GM19395 (cell line): Measurements from ENCODE around the gene MYO1A.
"Not testable (repeated sequence)": the region's sequence is repeated elsewhere in the genome, so short reads cannot be mapped to it uniquely, and the experiment has no call there.

Experiments
- ATAC-seq: cut with Tn5 transposase; IDR thresholded peaks from one replicate; pipeline ENCODE4 v1.9.1; 2021; ENCODE audit warnings: mild to moderate bottlenecking, moderate library complexity; ENCODE audit not compliant: unreplicated experiment

The MYO1A gene

DNA sequence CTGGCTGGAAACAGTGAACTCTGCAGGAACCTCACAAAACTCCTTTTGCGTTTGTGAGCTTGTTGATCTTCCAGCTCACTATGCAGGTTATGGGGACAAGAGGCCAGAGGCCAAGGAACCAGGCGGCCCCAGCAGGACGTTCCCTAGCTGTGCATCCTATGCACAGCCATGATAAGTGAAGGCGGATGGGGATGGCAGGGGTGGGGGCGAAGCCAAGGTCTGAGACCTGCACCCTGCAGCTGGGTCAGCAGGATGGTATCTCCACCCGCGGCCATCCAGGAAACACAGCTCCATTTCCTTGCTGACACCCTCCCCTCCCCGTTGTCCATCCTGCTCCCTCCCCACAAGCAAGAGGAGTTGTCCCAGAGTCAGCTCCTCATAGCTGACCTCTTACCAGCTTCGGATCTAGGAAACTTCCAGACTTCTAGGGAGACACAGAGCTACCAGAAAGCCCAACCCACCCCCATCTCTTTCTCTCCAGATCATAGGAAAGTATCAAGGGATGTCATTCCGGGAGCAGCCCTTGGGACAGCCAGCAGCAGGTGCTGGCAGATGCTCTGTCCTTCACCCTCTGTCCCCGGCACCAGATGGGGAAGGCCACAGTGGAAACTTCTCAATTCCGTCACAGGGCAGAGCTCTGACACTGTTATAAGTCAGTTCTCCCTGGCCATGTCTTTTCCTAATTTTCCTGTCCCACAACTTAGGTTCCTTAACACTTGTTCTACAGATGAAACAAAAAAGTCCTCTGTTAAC, 53.0 kb downstream of the MYO1A start:
- no peak for ATAC-seq

DNA sequence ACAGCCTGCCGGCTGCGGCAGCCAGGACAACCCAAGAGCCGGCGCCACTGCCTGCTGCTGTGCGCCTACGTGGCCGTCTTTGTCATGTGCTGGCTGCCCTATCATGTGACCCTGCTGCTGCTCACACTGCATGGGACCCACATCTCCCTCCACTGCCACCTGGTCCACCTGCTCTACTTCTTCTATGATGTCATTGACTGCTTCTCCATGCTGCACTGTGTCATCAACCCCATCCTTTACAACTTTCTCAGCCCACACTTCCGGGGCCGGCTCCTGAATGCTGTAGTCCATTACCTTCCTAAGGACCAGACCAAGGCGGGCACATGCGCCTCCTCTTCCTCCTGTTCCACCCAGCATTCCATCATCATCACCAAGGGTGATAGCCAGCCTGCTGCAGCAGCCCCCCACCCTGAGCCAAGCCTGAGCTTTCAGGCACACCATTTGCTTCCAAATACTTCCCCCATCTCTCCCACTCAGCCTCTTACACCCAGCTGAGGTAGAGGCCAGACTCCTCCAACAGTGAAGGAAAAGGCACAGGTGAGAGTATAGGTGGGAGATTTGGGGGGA, 53.9 kb downstream of the MYO1A start:
- ATAC-seq = no peak

DNA sequence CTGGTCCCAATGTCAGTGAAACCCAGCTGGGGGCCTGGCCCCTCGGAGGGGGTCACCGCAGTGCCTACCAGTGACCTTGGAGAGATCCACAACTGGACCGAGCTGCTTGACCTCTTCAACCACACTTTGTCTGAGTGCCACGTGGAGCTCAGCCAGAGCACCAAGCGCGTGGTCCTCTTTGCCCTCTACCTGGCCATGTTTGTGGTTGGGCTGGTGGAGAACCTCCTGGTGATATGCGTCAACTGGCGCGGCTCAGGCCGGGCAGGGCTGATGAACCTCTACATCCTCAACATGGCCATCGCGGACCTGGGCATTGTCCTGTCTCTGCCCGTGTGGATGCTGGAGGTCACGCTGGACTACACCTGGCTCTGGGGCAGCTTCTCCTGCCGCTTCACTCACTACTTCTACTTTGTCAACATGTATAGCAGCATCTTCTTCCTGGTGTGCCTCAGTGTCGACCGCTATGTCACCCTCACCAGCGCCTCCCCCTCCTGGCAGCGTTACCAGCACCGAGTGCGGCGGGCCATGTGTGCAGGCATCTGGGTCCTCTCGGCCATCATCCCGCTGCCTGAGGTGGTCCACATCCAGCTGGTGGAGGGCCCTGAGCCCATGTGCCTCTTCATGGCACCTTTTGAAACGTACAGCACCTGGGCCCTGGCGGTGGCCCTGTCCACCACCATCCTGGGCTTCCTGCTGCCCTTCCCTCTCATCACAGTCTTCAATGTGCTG, 54.6 kb downstream of the MYO1A start:
- ATAC-seq = no peak

DNA sequence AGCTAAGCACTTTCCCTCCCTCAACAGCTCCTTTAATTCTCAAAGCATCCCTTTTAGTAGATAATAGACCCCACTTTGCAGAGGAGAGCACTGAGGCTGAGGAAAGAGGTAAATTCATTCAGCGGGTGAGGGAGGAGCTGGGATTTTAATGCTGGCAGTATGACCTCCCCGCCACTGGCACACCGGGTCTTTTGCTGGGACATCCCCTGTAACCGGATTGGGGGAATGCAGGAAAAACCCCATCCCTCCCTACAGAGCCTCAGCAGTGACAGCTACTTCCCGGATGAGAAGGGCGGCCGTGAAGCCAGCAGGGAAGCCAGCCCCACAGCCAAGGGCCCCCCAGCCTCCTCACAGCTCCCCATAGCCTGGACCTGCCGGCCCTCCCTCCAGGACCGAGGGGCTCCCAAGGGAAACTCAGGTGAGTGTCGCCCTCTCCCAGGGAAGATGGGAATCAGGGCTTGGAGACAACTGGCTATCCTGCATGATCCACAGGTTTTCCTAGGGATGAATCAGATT, 55.6 kb downstream of the MYO1A start:
- ATAC-seq = no peak

DNA sequence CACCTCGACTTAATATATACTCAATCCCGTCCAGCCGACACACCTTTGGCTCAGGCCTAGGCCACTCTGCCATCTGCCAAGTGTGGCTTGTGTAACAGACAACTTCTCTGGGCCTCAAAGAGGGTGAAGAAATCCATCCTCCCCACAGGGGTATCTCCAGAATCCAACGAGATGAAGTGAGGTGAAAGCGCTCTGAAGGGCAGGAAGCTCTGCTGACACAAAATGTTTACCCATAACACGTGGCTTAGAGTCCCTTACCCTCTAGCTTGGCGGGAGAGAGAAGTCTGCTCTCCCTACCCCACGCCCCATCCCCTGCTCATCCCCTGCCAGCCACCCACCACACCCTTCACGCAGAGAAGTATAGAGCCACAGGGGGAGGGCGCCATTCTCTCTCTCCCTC, 56.6 kb downstream of the MYO1A start:
- ATAC-seq = no peak

DNA sequence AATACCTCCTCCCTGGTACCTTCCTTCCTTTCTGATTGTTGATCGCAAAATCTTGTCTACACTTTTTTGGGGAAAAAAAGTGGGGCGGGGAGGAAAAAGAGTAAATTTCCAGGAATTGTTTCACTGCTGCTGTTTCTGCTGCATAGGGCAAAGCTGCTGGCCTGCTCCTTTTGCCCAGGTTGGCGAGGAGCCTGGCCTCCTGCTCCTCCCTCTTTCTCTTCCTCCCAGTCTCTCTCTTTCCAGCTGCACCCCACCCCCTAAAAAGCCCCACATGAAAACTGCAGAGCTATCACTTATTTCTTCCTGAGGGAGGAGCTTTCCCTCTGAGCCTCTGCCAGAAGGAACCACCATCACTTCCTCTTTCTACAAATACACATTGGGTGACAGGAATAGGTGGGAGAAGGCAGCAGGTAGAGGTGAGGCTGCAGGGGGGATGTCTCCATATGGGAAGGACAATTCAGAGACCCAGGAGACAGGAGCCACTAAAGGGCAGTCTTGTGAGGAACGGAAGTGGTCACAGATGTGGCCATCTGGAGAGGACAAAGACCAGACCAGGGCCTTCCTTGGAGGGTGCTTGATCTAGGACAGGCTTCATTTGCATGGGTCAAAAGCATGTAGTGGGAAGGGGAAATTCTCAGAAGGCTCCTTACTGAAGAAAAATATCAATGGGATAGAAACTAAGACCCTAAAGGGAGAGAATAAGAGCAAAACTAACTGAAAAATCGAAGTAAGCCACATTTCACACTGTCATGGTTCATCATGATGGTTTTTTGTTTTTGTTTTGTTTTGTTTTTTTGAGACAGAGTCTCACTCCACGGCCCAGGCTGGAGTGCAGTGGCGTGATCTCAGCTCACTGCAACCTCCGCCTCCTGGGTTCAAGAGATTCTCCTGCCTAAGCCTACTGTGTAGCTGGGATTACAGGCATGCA, 58.3 kb downstream of the MYO1A start:
- ATAC-seq = no peak

DNA sequence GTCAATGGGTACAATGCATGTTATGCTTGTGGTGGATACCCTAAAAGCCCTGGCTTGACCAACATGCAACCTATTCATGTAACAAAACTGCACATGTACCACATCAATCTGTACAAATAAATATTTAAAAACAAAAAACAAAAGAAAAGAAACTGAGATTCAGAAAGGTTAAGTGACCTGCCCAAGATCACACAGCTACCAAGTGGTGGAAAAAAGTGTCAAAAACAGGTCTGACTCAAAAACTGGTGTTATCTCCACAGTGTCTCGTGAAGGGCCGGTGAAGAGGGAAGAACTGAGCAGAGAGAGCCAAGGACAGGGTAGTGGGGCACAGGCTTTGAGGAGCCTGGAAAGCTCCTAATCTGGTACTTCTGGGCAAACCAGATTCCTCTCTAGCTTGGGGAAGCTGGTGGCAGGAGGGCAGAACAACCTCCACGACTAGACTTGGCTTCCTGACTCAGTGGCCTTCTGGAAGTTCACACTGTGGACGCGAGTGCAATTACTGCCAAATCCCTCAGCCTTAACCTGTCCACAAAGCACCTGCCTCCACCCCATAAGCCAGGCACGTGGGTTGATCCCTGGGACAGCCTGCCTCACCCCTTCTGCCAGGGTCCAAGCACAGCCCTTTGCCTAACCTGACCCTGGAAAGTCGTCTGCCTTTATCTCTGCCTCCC, 59.1 kb downstream of the MYO1A start:
- ATAC-seq = no peak

DNA sequence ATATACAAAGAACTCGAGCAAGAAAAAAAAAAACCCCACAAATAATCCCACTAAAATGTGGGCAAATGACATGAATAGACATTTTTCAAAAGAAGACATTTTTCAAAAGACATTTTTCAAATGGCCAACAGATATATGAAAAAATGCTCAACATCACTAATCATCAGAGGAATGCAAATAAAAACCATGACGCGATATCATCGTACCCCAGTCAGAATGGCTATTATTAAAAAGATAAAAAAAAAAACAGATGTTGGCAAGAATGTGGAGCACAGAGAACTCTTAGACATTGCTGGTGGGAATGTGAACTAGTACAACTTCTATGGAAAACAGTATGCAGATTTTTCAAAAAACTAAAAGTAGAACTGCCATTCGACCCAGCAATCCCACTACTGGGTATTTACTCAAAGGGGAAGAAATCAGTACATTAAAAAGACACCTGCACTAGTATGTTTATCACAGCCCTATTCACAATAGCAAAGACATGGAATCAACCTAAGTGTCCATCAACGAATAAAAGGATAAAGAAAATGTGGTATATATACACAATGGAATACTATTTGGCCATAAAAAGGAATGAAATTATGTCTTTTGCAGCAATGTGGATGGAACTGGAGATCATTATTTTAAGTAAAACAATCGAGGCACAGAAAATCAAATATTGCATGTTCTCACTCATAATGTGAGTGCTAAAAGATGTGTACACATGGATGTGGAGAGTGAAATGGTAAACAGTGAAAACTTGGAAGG, 59.9 kb downstream of the MYO1A start:
- ATAC-seq = no peak

DNA sequence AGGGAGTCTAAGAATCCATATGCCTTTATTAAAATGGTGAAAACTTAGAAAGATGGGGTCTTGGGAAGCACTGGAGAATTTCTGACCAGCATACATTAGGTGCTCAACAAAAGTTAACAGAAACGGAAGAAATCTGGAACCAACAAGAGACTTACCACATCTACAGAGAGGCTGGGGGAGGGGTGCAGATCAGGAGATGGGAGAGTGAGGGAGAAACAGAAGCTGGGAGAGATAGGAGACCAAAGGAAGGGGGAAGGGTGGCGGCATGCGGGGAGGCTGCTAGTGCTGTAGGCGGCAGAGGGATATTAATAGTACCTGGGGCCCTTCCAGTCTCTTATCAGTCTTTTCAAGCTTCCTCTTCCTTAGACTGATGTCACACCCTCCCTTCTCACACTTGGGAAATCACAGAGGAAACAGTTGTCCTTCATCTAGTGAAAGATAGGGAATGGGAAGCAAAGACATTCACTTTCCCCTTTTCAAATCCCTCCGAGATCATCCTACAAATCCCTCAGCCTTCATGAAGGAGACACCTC, 61.7 kb downstream of the MYO1A start:
- no peak for ATAC-seq

DNA sequence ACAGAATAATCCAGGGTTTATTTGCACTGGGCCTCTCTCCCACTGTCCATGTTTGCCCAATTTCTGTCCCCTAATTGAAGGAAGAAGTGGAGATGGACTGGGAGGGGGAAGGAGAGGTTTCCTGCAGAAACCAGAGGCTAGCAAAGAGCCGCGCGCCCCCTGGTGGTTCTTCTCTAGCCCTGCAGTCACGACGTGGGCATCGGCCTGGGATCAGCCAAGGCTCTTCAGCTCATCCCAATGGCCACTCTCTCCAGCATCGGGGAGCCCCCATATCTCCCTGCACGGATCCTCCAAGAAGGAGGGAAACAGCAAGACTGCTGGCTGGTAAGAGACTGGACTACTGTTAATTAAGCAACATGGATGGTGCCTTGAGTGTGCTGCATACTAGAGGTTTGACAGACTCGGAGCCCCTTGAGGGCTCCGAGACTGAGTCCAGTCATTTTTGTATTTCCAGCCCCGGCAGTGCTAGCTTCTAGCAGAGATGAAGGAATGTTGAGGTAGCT, 62.3 kb downstream of the MYO1A start:
- no peak for ATAC-seq

DNA sequence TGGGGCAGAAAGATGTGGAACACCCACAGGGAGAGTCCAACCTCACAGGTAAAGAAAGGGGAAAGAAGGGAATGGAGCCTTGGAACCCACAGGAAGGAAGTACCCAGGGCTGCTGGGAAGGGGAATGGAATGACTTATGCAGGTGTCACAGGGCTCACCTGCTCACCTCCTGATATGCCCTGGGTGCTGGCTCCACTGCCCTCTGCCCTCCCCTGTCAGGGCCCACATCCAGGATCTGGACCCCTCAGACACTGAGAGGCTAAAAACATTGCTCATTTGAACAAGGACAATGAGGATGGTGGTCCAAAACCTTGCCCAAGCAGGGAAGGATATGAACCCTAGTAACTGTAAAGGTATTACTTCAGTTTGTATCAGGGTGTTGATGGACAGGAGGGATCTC, 62.9 kb downstream of the MYO1A start:
- no peak for ATAC-seq

DNA sequence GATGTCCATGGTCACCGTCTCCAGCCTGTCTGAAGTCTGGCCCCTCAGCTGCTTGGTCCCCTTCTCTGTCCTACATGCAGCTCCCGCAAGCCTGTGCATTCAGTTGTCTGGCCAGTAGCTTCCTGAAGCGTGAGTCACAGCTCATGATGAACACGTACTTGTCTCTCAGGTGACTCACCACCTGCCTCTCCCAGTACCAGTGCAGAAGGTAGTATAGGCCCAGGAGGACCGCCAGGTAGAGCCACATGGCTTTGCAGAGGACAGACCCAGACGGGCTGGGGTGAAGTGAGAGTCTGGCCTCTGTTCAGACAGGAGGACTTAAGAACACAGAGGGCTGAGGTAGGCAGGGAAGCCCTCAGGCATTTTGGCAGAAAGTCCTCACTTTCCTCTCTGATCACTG, 64.2 kb downstream of the MYO1A start:
- not testable (repeated sequence) for ATAC-seq

DNA sequence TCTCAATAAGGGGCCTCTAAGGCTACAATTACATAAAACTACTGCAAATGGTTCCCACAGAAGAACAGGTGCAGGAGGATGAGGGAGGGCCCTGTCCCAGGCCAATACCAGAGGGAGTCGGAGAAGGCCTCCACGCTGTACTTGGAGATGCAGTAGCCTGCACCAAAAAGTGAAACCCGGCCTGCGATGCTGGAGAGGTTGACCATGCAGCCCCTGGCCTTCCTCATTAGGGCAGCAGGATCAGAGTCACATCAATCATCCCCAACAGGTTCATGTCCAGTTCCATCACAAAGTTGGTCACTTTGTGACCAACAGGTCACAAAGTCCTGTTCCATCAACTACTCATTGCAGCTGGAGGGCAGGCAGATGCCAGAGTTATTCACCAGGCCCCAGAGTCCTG, 66.5 kb downstream of the MYO1A start:
- ATAC-seq = no peak

DNA sequence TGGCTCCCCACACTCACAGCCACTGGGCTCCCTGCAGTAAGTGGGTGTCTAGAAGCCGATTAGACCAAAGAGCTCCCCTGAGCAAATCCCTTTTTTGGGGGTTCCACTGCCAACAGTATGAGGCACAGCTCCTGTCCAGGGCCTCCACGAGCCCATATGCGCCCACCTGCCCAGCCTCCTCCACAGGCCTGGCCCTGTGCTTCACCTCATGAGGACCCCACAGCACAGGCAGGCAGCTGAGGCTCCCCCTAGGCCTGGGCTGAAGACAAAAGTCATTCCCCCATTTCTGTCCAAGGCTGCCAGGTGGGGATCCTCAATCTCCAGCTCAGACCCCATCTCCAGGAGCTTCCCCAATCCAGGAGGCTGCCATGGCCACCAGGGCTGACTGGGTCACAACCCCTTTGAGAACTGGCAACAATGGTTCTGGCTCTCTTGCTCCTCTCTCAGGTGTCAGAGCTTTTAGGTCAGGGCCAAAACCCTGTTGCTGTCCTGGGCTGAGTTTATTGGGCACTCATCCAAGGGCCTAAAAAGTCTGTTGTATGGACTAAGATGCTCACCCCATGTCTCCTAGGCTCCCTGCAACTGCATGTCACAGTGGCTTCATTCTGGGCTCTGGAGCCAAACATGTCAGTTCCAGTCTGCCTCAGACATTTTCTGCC, 67.2 kb downstream of the MYO1A start:
- not testable (repeated sequence) for ATAC-seq

DNA sequence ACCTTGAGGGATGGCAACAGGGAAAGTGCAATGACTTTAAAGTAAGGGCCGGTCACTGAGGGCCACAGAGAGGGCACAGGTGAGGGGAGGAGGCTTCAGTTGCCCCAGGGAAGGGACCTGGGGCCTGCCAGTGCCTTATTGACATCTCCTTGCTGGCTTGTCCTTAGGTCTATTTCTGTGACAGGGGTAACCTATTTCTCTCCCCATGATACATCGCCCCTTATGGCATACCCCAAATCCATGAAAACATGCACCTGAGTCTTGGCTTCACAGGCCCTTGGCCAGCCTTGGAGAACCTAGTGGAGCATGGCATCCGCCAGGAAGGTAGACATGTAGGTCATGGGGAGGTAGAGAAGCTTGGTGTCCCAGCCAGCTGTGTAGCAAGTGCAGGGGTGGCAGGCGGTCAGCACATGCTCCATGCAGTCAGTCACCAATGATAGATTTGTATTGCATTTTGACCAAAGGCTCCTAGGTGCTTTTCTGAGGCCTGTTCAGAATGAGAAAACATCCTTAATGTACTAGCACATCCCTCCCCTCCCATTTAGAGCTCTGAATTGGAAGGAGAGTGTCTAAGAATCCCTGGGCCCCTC, 68.9 kb downstream of the MYO1A start:
- no peak for ATAC-seq

DNA sequence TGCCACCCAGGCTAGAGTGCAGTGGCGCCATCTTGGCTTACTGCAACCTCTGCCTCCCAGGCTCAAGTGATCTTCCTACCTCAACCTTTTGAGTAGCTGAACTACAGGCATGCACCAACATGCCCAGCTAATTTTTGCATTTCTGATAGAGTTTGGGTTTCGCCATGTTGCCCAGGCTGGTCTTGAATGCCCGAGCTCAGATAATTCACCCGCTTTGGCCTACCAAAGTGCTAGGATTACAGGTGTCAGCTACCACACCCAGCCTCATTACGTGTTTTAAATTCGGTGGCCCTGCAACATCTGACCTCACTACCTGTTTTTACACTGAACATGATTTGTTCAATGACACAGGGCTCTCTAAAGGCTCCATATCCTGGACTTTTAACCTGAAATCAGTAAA, 69.7 kb downstream of the MYO1A start:
- ATAC-seq = no peak

DNA sequence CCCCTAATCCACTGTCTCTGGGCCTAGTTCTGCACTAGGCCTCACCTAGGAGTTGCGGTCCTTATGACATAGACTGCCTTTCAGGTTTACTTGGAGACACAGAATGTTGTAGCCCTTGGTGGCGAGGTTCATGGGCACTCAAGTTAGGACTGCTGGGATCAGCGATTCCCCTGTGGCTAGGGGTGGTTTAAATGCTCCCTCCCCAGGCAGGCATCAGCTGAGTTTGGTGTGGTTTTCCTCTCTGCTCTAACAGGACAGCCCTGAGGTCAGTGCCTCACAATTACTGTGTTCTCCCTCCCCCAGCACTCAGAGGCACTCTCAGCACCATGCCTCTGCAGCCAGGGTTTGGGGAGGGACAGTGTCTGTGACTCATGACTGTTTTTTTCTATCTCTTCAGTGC, 70.3 kb downstream of the MYO1A start:
- no peak for ATAC-seq
